ENCODE data around the gene SRSF2. TPM values are rescaled to one million over a fixed set of nuclear protein-coding genes. Genes with fewer than 3 reads are reported as not detected.
A peak's percentile ranks its signal among the peaks of the same experiment; 100 is the strongest.

SRSF2 gene
- total and polyA plus RNA-seq, 9 of the 15 experiments (the other 6 are each of a cell fraction or from before 2014, with no cell fraction given) = 161 to 583 (median 393) TPM

DNA sequence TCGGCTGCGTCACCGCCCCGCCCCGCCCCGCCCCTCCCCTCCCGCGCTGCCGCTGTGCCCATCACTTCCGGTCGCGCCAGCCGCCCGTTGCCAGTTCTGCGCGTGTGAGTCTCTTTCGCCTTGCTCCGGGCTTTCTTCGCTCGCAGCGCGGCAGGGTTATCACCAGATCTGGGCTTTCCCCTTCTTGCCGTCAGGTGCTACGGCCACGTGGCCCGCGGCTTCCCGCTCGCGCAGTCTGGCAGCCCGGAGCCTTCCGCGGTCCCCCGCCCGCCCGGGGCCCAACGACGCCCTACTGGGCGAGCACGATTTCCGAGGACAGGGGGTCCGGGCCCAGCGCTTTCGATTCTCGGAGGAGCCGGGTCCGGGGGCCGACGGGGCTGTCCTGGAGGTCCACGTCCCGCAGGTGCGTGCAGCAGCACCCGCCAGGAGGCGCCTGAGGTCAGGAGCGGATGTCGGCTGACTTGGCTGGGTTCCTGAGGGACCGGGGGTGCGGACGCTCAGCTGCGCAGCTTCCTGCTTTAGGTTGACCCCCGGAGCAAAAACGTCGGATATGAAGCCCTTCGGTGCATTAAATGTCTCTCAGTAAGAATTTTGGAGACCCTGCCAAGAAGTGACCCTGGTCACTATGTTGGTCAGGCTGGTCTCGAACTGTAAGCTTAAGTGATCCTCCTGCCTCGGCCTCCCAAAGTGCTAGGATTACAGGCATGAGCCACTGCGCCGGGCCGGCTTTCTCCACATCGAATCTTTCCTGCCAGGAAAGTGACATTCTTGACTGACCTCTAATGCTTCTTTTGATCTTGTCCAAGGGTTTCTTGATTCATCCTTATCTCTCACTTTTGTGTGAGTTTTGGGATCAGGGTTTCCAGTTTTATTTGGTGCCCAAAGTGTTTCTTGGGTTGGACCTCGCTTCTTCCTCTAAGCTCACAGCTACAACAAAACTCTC, 10.1 kb downstream of the SRSF2 start, which contains the start of gene METTL23 (continued):
- TF ChIP-seq, protein P1, sequence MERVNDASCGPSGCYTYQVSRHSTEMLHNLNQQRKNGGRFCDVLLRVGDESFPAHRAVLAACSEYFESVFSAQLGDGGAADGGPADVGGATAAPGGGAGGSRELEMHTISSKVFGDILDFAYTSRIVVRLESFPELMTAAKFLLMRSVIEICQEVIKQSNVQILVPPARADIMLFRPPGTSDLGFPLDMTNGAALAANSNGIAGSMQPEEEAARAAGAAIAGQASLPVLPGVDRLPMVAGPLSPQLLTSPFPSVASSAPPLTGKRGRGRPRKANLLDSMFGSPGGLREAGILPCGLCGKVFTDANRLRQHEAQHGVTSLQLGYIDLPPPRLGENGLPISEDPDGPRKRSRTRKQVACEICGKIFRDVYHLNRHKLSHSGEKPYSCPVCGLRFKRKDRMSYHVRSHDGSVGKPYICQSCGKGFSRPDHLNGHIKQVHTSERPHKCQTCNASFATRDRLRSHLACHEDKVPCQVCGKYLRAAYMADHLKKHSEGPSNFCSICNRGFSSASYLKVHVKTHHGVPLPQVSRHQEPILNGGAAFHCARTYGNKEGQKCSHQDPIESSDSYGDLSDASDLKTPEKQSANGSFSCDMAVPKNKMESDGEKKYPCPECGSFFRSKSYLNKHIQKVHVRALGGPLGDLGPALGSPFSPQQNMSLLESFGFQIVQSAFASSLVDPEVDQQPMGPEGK (CRISPR knock-in tag; IDR thresholded peaks at IDR 0.05; ENCODE audit: borderline replicate concordance) = no peak
- TF ChIP-seq HDAC2 (IDR thresholded peaks at IDR 0.05) = peak; percentile 46; the same call in 1 of the 2 replicates
- no peak for TF ChIP-seq HIVEP1 (CRISPR knock-in tag; IDR thresholded peaks at IDR 0.05)
- TF ChIP-seq, protein P2, sequence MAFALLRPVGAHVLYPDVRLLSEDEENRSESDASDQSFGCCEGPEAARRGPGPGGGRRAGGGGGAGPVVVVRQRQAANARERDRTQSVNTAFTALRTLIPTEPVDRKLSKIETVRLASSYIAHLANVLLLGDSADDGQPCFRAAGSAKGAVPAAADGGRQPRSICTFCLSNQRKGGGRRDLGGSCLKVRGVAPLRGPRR (CRISPR knock-in tag; IDR thresholded peaks at IDR 0.05) = no peak
- TF ChIP-seq RBM34 (IDR thresholded peaks at IDR 0.05; ENCODE audit: borderline replicate concordance, insufficient read depth, low read length) = no peak
- no peak for TF ChIP-seq NFYB (IDR thresholded peaks at IDR 0.05; ENCODE audit: extremely low read depth, insufficient read length)
- TF ChIP-seq, protein P3, sequence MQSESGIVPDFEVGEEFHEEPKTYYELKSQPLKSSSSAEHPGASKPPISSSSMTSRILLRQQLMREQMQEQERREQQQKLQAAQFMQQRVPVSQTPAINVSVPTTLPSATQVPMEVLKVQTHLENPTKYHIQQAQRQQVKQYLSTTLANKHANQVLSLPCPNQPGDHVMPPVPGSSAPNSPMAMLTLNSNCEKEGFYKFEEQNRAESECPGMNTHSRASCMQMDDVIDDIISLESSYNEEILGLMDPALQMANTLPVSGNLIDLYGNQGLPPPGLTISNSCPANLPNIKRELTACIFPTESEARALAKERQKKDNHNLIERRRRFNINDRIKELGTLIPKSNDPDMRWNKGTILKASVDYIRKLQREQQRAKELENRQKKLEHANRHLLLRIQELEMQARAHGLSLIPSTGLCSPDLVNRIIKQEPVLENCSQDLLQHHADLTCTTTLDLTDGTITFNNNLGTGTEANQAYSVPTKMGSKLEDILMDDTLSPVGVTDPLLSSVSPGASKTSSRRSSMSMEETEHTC (IDR thresholded peaks at IDR 0.05) = peak; percentile 77; the same call in 1 of the 2 replicates
- TF ChIP-seq ZC3H11A (IDR thresholded peaks at IDR 0.05; ENCODE audit: low read depth, low read length) = no peak; the same call in 1 of the 2 replicates
- TF ChIP-seq ZFP30 (CRISPR knock-in tag; IDR thresholded peaks at IDR 0.05; ENCODE audit: borderline replicate concordance) = no peak
- TF ChIP-seq KDM4B (IDR thresholded peaks at IDR 0.05; ENCODE audit: borderline replicate concordance in 2 of 2, low read depth in 1 of 2) = no peak
- TF ChIP-seq ZC3H8 (IDR thresholded peaks at IDR 0.05) = no peak
- TF ChIP-seq ZNF699 (CRISPR knock-in tag; IDR thresholded peaks at IDR 0.05; ENCODE audit: insufficient replicate concordance) = no peak
- TF ChIP-seq, protein P4, sequence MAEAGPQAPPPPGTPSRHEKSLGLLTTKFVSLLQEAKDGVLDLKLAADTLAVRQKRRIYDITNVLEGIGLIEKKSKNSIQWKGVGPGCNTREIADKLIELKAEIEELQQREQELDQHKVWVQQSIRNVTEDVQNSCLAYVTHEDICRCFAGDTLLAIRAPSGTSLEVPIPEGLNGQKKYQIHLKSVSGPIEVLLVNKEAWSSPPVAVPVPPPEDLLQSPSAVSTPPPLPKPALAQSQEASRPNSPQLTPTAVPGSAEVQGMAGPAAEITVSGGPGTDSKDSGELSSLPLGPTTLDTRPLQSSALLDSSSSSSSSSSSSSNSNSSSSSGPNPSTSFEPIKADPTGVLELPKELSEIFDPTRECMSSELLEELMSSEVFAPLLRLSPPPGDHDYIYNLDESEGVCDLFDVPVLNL (CRISPR knock-in tag; IDR thresholded peaks at IDR 0.05; ENCODE audit: low read depth) = peak; percentile 44; the same call in 1 of the 2 replicates
- no peak for TF ChIP-seq ZNF239 (CRISPR knock-in tag; IDR thresholded peaks at IDR 0.05)
- TF ChIP-seq CEBPB (tag; IDR thresholded peaks at IDR 0.05) = no peak
- TF ChIP-seq, protein P5, sequence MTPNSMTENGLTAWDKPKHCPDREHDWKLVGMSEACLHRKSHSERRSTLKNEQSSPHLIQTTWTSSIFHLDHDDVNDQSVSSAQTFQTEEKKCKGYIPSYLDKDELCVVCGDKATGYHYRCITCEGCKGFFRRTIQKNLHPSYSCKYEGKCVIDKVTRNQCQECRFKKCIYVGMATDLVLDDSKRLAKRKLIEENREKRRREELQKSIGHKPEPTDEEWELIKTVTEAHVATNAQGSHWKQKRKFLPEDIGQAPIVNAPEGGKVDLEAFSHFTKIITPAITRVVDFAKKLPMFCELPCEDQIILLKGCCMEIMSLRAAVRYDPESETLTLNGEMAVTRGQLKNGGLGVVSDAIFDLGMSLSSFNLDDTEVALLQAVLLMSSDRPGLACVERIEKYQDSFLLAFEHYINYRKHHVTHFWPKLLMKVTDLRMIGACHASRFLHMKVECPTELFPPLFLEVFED (CRISPR knock-in tag; conservative IDR thresholded peaks at IDR 0.05) = no peak
- TF ChIP-seq, protein P6, sequence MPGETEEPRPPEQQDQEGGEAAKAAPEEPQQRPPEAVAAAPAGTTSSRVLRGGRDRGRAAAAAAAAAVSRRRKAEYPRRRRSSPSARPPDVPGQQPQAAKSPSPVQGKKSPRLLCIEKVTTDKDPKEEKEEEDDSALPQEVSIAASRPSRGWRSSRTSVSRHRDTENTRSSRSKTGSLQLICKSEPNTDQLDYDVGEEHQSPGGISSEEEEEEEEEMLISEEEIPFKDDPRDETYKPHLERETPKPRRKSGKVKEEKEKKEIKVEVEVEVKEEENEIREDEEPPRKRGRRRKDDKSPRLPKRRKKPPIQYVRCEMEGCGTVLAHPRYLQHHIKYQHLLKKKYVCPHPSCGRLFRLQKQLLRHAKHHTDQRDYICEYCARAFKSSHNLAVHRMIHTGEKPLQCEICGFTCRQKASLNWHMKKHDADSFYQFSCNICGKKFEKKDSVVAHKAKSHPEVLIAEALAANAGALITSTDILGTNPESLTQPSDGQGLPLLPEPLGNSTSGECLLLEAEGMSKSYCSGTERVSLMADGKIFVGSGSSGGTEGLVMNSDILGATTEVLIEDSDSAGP (CRISPR knock-in tag; IDR thresholded peaks at IDR 0.05) = no peak
- no peak for TF ChIP-seq SMARCA5 (IDR thresholded peaks at IDR 0.05)
- TF ChIP-seq NONO (IDR thresholded peaks at IDR 0.05; ENCODE audit: low read depth in 2 of 2, low read length in 1 of 2) = peak in 1 of 2 experiments; percentile 17; a peak in 1 of 4 replicates

All from K562 (cell line).